ENCODE measurements around the gene BHLHA9.

DNA sequence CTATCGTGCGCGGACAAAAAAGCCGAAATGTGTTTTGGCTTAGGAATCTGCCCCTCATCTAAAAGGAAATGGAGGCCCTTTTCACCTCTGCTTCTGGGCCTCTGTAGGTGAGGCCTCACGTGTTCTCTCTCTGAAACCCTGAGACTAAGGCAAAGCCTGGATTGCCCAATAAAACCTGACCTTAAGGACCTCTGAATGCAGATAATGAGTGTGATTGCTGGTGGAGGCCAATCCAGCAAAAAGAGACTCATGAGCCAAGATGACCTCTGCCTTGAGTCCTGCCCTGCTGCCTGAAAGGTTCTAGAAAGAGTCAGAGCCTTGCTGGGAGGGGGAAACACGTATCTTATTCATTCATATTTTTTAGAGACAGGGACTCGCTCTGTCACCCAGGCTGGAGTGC is 45.9 kb upstream of the BHLHA9 start:
- TF ChIP-seq SUZ12 (IDR thresholded peaks at IDR 0.05; ENCODE audit: extremely low read depth, insufficient read depth, insufficient read length) = no peak
- no peak for TF ChIP-seq ZNF274 (IDR thresholded peaks at IDR 0.05; ENCODE audit: low read depth, low read length)
- no peak for TF ChIP-seq YY1 (IDR thresholded peaks at IDR 0.05; ENCODE audit: insufficient read depth, insufficient read length)

Data from NT2/D1 (cell line).